Stimulated activated CD4-positive, alpha-beta T cell treated with anti-CD3 and anti-CD28 coated beads, TNF-alpha, amount 100 ng/mL, for 4 hours (primary cell): ENCODE results near the gene FSCN2.

Experiments used
- DNase-seq, 3 experiments: peaks; one replicate each; pipeline ENCODE4 v3.0.0-alpha.2; 2020; ENCODE audit warnings: low read depth in 3 of 3

The FSCN2 gene, protein sequence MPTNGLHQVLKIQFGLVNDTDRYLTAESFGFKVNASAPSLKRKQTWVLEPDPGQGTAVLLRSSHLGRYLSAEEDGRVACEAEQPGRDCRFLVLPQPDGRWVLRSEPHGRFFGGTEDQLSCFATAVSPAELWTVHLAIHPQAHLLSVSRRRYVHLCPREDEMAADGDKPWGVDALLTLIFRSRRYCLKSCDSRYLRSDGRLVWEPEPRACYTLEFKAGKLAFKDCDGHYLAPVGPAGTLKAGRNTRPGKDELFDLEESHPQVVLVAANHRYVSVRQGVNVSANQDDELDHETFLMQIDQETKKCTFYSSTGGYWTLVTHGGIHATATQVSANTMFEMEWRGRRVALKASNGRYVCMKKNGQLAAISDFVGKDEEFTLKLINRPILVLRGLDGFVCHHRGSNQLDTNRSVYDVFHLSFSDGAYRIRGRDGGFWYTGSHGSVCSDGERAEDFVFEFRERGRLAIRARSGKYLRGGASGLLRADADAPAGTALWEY

DNA sequence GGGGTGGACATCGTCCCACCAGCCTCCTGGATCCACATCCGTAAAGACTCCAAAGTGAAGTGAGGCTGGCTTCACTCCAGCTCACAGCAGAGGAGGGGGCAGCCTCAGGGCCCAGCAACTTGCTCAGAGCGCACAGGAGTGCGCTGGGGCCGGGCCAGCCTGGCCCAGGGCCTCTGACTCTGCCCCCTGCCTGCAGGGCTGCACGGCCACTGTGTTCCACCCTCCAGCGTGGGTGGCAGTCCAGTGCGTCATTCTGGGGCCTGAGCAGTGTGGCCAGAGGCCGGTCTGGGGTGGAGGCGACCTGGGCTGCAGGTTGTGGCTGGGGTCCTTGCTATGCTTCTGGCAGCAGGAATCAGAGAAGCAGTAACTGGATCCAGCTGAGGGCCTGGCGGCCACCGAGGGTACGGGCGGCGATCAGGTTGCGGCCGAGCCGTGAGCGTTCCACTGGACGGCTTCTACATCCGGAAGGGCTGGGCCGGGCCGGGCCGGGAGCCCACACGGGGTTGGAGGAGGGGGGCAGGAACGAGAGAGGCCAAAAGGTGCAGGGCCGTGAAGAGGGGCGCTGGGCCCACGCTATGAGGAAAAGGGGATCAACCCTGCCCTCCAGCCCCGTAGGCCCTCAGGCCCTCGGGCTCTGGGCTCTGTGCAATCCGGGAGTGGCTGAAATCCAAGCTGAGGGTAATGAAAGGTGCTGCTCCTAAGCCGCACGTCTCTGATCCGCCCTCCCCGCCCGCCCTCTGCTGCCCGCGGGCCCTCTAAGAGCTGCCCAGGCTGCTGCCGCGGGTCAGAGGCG is at the start of gene FSCN2:
Gene FSCN2 (plus strand): TSS at position 787 of the 793 bp plus-strand sequence. CDS start 155 bp downstream, outside the sequence.
- DNase-seq, result no peak

DNA sequence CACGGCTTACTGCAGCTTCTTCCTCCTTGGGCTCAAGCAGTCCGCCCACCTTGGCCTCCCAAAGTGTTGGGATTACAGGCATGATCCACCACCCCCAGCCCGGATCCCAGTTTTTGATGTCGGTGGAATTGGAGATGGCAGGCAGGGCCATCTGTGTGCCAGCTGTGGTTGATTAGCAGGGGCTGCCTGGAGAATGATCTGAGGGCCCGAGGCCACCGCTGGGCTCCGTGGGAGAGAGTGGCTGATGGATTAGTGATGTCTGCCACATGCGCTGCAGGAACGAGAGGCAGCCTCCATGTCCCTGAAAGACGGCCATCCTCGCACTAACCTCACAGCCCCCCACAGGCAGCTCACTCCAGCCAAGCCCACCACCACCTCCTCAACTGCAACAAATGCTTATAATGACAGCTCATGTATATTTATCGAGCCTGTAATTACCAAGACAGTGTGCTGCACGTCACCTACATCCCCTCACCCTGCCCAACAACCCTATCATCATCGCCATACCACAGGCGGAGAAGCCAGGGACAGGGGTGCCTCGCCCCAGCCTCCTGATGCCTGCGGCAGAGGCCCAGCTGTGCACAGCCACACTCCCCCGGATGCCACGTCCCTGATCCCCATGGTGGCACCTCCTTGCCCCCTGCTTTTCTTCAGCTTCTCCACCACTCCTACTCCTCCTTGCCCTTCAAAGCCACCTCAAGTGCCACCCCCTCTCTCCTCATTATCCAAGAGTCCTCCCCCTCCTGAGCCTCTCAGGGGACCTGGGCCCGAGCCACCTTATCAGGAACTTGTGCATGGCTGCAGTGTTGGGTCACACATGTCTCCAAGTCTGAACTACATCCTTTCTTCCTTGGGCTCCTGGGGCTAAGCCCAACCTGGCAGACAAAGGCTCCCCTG is 48.8 kb upstream of the FSCN2 start:
- DNase-seq, result no peak

DNA sequence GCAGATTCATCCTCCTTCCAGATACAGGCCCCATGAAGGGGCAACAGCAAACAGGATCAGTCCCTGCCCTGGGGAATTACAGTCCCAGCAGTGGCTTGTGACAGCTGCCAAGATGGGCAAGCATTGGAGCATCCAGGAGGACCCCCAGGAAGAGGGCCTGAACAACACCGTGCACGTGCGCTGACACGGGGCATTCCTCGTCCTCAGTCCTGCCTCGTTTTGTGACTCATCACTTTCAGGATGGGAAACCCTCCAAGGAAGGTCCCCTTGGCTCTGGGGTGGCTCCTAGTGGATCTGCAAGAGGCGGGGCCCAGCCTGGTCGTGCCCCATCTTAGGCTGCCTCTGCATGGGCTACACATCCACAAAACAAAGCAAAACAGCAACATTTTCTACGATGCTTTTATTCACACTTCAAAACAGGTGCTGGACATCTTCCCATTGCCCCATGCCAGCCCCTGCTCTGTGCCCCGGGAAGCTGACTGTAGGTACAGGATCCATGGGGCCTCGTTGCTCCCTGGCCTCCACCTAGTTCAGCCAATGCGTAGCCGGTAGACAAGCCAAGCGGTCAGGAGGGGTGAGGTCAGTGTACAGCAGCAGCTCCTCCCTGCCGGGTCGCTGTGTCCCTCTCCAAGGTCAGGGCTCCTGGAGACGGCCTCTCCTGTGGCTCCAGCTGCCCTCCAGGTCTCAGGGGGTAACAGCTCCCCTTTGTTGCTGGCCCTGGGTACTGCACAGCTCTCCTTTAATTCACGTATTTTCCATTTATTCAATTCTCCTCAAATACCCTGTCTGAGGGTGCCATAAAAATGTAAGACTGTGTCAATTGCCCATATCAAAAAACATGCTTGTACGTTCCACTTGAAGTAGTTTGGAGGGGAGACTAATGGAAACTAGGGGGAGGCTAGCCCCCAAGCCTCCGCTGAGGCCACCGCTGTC is 47.8 kb upstream of the FSCN2 start:
- no peak for DNase-seq

DNA sequence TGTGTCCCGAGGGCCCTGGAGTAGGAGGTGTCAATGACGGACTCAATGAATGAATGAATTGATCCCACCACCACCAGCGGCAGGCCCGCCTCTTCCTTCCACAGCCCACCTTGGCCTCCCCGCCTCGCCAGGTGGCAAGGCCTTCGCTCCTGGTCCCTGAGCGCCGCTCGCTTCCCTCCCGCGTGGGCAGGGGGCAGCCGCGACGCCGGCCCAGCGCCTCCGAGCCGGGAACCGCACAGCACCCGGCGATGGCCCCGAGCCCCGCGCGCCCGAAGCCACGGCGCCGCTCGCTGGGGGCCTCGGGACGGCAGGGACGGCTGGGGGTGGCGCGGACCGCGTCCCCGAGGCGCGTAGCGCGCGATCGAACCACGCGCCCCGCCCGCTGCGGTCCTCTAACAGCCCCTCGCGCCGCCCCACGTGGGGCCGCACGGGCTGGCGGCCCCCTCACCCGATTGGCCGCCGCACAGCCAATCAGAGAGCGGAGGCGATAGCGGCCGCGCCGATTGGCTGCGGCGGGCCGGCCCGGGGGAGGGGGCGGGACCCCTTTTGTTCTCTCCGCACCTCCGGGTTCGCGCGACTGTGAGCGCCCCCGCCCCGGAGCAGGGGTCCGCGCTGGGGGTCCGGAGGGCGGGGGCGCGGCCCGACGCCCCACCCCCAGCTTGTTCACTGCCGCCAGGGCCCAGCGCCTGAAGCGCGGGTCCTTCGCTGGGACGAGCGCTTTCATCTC is 46.9 kb upstream of the FSCN2 start:
- peak in 2 of 3 experiments; percentile 45 to 55 for DNase-seq

DNA sequence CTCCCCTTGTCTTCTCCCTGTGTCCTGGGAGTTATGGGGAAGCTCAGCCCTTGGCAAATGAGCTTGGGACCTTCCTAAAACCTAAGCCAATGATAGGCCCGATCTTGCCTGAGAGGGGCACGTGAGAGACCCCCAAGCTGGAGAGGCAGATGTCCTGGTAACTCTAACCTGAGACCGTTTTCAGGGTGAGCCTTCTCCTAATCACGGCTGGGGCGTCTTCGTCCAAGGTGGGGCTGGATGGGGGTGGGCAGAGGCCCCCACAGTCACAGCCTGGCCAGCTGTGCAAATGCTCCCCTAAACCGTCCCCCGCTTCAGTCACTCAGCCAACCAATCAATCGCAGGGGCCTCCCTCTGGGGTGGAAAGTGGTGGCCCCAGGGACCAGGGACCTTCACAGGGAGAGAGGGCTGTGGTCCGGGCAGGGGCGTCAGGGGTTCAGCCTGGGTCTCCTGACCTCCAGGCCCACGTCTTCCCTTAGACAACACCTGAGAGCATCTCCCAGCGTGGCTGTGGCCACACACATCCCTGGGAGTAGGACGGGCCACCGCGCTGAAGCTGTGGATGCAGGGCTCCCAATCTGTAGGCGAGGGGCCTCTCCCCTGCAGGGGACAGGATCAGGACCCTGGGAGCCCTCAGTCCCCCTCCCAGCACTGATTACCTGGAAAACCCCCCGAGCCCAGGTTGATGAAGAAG is 46.2 kb upstream of the FSCN2 start:
- DNase-seq, result no peak

DNA sequence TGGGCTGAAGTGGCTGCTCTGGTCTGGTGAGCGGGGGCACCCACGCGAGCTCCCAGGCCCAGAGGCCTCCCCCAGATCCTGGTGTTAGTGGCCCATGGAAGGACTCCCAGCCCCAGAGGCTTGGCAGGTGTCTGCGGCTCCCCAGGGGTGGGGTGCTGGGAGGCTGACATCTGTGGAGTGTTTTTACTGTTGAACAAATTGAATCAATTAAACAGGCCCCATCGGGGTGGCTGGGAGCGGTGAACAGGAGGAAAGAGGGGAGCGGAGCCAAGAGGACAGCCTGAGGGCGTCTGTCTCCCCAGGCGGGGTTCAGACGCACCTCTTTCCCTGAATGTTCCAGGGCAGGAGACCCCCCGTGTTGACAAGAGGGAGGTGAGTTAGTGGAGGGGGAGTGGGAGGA is 45.5 kb upstream of the FSCN2 start:
- no peak for DNase-seq

DNA sequence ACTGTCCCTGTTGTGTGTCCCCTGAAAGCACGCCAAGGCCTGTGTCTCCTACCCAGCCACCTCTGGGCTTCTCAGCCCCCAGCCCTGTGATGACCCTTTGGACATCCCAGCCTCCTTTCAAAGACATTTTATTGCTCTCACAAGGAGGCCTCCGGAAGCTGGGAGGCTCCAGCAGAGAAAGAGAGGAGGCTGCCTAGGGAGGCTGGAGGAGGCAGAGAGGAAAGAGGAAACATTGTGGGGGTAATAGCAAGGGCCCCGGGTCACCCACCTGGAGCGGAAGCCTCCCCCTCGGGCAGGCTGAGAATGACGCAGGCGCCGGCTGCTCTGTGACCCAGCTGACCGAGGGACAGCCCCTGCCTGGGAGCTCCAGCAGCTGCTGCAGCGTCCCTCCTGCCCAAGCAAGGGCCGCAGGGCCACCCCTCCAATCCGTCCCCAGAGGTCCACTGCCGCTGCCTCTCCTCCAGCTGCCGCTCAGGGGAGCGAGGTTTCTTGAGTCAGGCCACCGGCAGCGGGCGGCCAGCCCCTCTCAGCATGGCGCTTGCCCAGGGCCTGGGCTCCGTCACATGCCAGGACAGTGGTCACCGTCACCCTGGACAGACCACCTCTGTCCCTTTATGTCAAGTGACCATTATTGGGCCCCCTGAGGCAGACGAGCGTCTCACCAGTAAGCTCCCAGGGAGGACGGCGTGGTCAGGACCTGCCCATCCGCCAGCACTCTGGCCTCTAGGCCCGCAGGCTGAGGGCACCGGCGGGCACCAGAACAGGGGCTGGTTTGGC is 44.9 kb upstream of the FSCN2 start:
- DNase-seq, result no peak

DNA sequence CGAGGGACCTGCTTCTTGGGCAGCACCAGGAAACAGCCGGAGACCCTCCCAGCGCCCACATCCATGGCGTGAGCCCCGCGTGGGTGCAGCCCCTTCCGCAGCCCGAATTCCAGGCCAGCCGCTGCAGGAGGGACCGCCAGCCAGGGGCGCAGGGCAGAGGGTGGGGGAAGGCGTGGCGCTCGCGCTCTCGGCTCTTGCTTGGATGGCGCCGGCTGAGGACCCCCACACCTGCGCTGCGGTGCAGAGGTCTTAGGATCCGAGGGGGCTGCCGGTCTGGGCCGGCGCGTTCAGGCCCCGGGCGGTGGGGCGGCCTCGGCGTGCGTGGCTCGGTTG is 44.3 kb upstream of the FSCN2 start:
- DNase-seq, result no peak

DNA sequence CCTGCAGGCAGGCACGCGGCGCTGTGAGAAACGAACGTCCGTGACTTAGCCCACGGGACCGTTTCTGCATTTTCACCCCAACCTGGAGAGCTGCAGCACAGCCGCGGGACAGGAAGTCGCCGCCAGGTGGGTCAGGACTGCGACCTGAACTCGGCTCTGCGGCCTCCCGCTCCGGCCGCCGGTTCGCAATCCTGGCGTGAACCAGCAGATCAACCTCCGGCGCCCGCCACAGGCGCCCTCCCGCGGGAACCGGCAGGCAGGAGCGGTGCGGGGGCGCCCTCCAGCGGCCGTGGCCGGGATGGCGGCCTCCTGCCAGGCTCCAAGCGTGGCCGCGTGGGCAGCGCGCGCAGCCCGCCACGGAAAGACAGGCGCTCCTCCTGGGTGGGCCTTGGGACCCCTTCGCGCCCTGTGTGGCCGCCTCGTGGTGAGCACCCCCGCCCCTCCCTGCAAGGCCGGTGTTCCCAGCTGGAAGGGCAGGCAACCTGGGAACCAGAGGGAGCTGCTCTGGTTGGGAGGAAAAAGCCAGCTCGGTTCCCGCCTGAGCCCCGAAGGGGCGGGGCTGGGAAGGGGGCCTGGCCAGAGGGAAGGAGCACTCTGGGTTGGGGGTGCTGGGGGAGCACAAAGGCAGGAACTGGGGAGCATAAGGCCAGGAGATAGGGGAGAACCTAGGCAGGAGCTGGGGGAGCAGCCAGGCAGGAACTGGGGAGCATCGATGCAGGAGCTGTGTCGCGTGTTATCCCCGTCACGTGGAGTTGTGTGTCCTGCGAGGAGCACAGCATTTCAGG is 43.8 kb upstream of the FSCN2 start:
- peak; percentile 76 to 83 (median 76) for DNase-seq

DNA sequence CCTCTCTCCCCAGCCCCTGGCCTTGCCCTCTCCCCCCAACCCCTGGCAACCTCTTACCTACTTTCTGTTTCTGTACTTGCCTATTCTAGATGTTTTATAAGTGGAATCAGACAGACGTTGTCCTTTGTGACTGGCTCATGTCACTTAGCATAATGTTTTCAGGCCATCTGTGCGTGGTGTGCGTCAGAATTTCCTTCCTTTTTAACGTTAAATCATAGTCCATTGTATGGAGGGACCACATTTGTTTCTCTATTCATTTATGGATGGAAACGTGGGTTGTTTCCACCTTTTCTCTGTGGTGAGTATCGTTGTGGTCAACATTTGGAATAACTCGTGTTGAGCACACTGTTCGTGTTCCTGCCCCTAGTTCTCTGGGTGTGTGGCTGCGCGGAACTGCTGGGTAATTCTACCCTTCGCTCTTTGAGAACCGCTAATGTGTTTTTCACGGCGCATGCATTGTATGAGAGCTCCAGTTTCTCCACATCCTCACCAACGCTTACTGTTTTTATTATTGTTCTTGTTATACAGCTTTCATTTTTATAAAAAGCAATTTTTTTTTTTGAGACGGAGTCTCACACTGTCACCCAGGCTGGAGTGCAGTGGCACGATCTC is 41.9 kb upstream of the FSCN2 start:
- DNase-seq, result no peak

DNA sequence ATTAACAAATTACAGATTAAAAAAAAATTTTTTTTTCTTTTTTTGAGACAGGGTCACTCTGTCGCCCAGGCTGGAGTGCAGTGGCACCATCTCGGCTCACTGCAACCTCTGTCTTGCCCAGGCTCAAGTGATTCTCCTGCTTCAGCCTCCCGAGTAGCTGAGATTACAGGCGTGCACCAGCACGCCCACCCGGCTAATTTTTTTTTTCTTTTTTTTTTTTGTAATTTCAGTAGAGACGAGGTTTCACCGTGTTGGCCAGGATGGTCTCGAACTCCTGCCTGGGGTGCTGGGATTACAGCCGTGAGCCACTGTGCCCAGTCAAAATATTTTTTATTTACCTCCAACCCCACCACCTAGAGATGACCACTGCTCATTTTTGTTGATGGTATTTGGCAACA is 41.1 kb upstream of the FSCN2 start:
- DNase-seq, result no peak

DNA sequence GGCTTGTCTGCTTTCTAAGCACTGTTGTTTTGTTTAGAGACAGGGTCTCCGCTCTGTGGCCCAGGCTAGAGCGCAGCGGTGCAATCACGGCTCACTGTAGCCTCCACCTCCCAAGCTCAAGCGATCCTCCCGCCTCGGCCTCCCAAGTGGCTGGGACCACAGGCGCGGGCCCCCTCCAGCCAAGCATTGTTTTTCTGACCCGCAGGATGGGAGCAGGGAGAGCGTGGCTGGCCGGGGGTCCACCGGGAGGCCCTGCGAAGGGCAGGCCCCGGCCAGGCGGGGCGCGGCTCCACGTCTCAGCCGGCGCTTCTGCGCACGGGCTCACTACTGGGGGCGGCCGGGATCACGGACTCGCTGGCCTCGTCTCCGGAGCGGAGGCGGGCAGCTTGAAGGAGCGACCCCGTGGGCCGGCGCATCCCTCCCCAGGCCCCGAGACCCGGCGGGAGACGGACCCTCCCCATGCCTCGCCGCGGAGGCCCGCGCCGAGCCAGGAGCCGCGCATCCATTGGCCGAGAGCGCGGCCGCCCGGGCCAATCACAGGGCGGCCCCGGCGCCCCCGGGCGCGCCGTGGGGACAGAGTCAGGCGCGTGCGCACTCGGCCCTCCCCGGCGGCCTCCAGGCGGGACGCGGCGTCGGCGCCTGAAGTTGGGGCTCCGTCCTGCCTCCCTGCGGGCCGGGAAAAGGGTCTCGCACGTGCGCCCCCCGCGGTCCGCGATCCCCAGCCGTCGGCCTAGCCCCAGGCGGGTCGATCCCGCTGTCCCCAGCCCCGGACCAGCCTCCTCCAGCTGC is 40.5 kb upstream of the FSCN2 start:
- DNase-seq, result peak; percentile 62 to 78 (median 70)

DNA sequence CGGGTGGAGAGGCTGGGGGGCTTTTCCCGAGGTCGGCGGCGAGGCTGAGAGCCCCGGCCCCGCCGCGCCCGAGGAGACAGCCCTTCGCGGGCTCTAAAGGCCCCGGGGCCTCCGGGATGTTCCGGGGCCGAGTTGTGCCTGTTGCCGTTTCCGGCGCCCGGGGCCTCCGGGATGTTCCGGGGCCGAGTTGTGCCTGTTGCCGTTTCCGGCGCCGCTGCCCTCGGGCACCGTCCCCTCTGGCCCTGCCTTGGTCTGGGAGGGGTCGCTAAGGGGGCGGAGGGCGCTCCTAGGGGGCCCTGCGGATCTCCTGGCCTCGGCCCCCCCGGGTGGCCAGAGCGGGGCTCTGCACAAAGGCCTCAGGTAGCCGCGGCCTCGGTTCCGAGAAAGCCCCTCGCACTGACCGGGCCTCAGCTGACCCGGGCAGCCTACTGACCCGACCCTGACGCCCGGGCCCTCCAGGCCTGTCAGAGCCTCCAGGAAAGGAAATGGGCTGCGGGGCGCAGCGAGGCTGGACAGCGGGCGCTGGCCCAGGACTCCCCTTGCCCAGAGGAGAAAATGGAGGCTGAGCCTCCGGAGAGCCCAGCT is 39.8 kb upstream of the FSCN2 start:
- DNase-seq, result no peak

DNA sequence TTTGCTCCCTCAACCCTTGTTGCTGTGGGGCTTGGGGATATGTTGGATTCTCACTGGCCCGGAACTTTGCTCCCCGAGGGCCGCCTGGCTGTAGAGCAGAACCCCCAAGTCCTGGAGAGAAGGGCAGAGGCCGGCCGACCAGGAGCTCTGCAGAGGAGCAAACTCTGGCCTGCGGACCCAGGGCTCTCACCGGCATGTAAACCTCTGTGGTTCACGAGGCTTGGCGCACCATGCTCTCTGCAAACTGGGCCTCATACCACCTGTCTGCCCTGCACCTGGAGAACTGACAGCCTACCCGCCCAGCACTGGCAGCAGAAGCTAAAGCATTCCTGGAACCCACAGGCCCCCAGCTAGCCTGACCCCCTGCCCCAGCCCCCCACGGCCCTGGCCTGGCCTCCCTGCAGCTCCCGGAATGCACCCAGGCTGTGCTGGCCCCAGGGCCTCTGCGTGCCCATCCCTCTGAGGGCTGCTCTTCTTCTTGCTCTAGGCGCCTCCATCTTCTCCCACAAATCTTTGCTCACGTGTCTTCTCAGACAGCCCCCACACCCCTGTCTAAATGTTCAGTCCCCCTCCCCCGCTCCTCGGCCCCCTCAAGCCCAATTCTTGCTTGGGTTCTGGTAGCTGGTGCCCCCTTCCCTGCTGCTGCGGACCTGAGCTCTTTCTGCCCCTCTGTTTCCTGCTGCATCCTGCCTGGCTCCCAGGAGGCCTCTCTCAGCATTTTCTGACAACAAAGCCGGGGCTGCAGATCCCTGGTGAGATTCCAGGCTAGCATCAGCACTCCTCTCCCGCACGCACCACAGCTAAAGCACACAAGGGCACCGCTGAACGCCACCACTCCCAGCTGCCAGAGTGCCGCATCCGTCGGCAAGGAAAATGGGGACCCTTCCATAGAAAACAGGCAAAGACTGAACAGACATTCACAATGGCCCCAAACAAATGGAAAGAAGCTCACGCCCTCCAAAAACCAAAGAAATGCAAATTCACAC is 38.9 kb upstream of the FSCN2 start:
- no peak for DNase-seq
